Trophoblast cell (in vitro differentiated cells and primary cell): ENCODE measurements around the gene ZNRF2.

ENCODE experiments used
- DNase-seq, 2 donors: peaks; one replicate each; pipeline ENCODE4 v3.0.0-alpha.2; 2016
- H2AFZ ChIP-seq: 2 replicates; pipeline ENCODE4 v1.6.1; 2013; ENCODE audit warnings: low read length, moderate library complexity, mild to moderate bottlenecking; ENCODE audit not compliant: insufficient read depth, poor library complexity
- H2AK5ac ChIP-seq: 2 replicates; pipeline ENCODE4 v1.6.1; 2013; ENCODE audit warnings: mild to moderate bottlenecking, low read length
- H2BK120ac ChIP-seq: 2 replicates; pipeline ENCODE4 v1.6.1; 2013; ENCODE audit warnings: low read length, mild to moderate bottlenecking, moderate library complexity; ENCODE audit not compliant: insufficient read depth, poor library complexity
- H2BK12ac ChIP-seq: 2 replicates; pipeline ENCODE4 v1.6.1; 2013; ENCODE audit warnings: mild to moderate bottlenecking, low read length, moderate library complexity
- H2BK5ac ChIP-seq: 2 replicates; pipeline ENCODE4 v1.6.1; 2013; ENCODE audit warnings: low read length, low read depth, moderate library complexity, mild to moderate bottlenecking; ENCODE audit not compliant: poor library complexity
- H3K14ac ChIP-seq: 2 replicates; pipeline ENCODE4 v1.6.1; 2013; ENCODE audit warnings: mild to moderate bottlenecking, low read length
- H3K18ac ChIP-seq: 2 replicates; pipeline ENCODE4 v1.6.1; 2013; ENCODE audit warnings: mild to moderate bottlenecking, low read length
- H3K23ac ChIP-seq: 2 replicates; pipeline ENCODE4 v1.6.1; 2013; ENCODE audit warnings: low read length
- H3K27ac ChIP-seq: 2 replicates; pipeline ENCODE4 v1.5.1; 2013; ENCODE audit warnings: low read depth, mild to moderate bottlenecking, inconsistent platforms, low read length, moderate library complexity
- H3K27me3 ChIP-seq: 2 replicates; pipeline ENCODE4 v1.6.1; 2013; ENCODE audit warnings: inconsistent platforms, mild to moderate bottlenecking, low read length, moderate library complexity; ENCODE audit not compliant: insufficient read depth
- H3K36me3 ChIP-seq, 2 experiments: 1 replicate in 1 of 2; 2 replicates in 1 of 2; pipeline ENCODE4 v1.6.1; 2013; ENCODE audit warnings: low read length in 2 of 2, mild to moderate bottlenecking in 2 of 2, moderate library complexity in 1 of 2; ENCODE audit not compliant: insufficient read depth in 2 of 2, control insufficient read depth in 1 of 2
- H3K4ac ChIP-seq: 2 replicates; pipeline ENCODE4 v1.6.1; 2013; ENCODE audit warnings: low read depth, mild to moderate bottlenecking, low read length, moderate library complexity
- H3K4me1 ChIP-seq, 2 experiments: 1 replicate in 1 of 2; 2 replicates in 1 of 2; pipeline ENCODE4 v1.6.1; 2013; ENCODE audit warnings: low read length in 2 of 2, mild to moderate bottlenecking in 2 of 2, moderate library complexity in 1 of 2; ENCODE audit not compliant: insufficient read depth in 2 of 2, control insufficient read depth in 1 of 2
- H3K4me2 ChIP-seq: 2 replicates; pipeline ENCODE4 v1.6.1; 2013; ENCODE audit warnings: inconsistent platforms, mild to moderate bottlenecking, low read length, moderate library complexity
- H3K4me3 ChIP-seq: 2 replicates; pipeline ENCODE4 v1.5.1; 2013; ENCODE audit warnings: mild to moderate bottlenecking, low read depth, low read length, inconsistent platforms
- H3K79me1 ChIP-seq: one replicate; pipeline ENCODE4 v1.6.1; 2013; ENCODE audit warnings: low read length
- H3K79me2 ChIP-seq: 2 replicates; pipeline ENCODE4 v1.6.1; 2013; ENCODE audit warnings: low read length, mild to moderate bottlenecking; ENCODE audit not compliant: control insufficient read depth, insufficient read depth, poor library complexity
- H3K9ac ChIP-seq: 2 replicates; pipeline ENCODE4 v1.6.1; 2013; ENCODE audit warnings: mild to moderate bottlenecking, low read length
- H3K9me3 ChIP-seq: 2 replicates; pipeline ENCODE4 v1.6.1; 2013; ENCODE audit warnings: low read depth, mild to moderate bottlenecking, control low read depth, inconsistent platforms, low read length; ENCODE audit not compliant: insufficient read depth
- H4K12ac ChIP-seq: 2 replicates; pipeline ENCODE4 v1.6.1; 2013; ENCODE audit warnings: low read depth, mild to moderate bottlenecking, low read length, moderate library complexity
- H4K8ac ChIP-seq: 2 replicates; pipeline ENCODE4 v1.6.1; 2013; ENCODE audit warnings: low read depth, mild to moderate bottlenecking, low read length, moderate library complexity
- H4K91ac ChIP-seq: one replicate; pipeline ENCODE4 v1.6.1; 2013; ENCODE audit warnings: low read depth, mild to moderate bottlenecking, low read length, moderate library complexity
- WGBS: extraction: QIAGEN DNeasy Blood & Tissue Kit; methylation state at CpG from one replicate; pipeline ENCODE4 v1.1.7; 2013; ENCODE audit warnings: missing lambda C conversion rate; ENCODE audit not compliant: insufficient read length, insufficient coverage; ENCODE audit errors: extremely low coverage; 5-methylcytosine and 5-hydroxymethylcytosine counted together

The ZNRF2 gene

GRCh38 chr7:30369879-30370278 lies 85.5 kb downstream of the ZNRF2 start:
- no peak for DNase-seq
- no peak overlapping the region for H4K12ac ChIP-seq
- H2AK5ac ChIP-seq: no peak overlapping the region
- H3K4ac ChIP-seq: no peak overlapping the region
- H3K36me3 ChIP-seq: peaks cover 0 to 7% of the 10 kb centered on the region in 2 experiments
- no peaks in the 10 kb centered on the region for H3K27me3 ChIP-seq
- no peak overlapping the region for H3K4me3 ChIP-seq
- no peak overlapping the region for H2BK120ac ChIP-seq
- no peak overlapping the region for H2AFZ ChIP-seq
- no peak overlapping the region for H4K91ac ChIP-seq
- H4K8ac ChIP-seq: no peak overlapping the region
- no peak overlapping the region for H3K14ac ChIP-seq
- no peaks in the 10 kb centered on the region for H3K79me1 ChIP-seq
- no peaks in the 10 kb centered on the region for H3K4me1 ChIP-seq
- no peak overlapping the region for H3K4me2 ChIP-seq
- H3K23ac ChIP-seq: no peak overlapping the region
- H3K79me2 ChIP-seq: no peaks in the 10 kb centered on the region
- H2BK12ac ChIP-seq: no peak overlapping the region
- no peak overlapping the region for H3K27ac ChIP-seq
- no peak overlapping the region for H2BK5ac ChIP-seq
- no peak overlapping the region for H3K18ac ChIP-seq
- H3K9ac ChIP-seq: no peak overlapping the region
- H3K9me3 ChIP-seq: no peaks in the 10 kb centered on the region

- Histone ChIP-seq H3K9me3 (no peaks in the 10 kb centered on the region), H4K91ac (no peak overlapping the region), H3K4me3 (no peak overlapping the region), H4K12ac (no peak overlapping the region), H3K27me3 (no peaks in the 10 kb centered on the region), H3K23ac (no peak overlapping the region), H4K8ac (no peak overlapping the region), H3K9ac (no peak overlapping the region), H2BK12ac (no peak overlapping the region), H3K18ac (no peak overlapping the region), H3K36me3 (peaks cover 0 to 7% of the 10 kb centered on the region in 2 experiments), H2AFZ (no peak overlapping the region), H3K79me2 (no peaks in the 10 kb centered on the region), H3K4ac (no peak overlapping the region), H3K4me2 (no peak overlapping the region), H2BK5ac (no peak overlapping the region), H3K14ac (no peak overlapping the region), H3K4me1 (no peaks in the 10 kb centered on the region), H2BK120ac (no peak overlapping the region), H3K79me1 (no peaks in the 10 kb centered on the region), H3K27ac (no peak overlapping the region), H2AK5ac (no peak overlapping the region)
- DNase-seq: no peak
- WGBS: no CpG with 5 or more reads among the region's 5 CpGs
These were observed 86.9 kb downstream of the ZNRF2 start for GRCh38 chr7:30371321-30371720.

- no peak overlapping the region for H4K8ac ChIP-seq
- no peak overlapping the region for H3K4me2 ChIP-seq
- H3K23ac ChIP-seq: no peak overlapping the region
- no peak overlapping the region for H3K9ac ChIP-seq
- H2AFZ ChIP-seq: no peak overlapping the region
- H3K27me3 ChIP-seq: no peaks in the 10 kb centered on the region
- no peak overlapping the region for H2AK5ac ChIP-seq
- no peak overlapping the region for H4K91ac ChIP-seq
- no peaks in the 10 kb centered on the region for H3K4me1 ChIP-seq
- no peak overlapping the region for H4K12ac ChIP-seq
- DNase-seq: peak in 1 of 2 donors; percentile 4
- no CpG with 5 or more reads among the region's 1 CpG for WGBS
- H2BK12ac ChIP-seq: no peak overlapping the region
- no peaks in the 10 kb centered on the region for H3K9me3 ChIP-seq
- no peaks in the 10 kb centered on the region for H3K79me2 ChIP-seq
- H2BK5ac ChIP-seq: no peak overlapping the region
- no peak overlapping the region for H3K27ac ChIP-seq
- H2BK120ac ChIP-seq: no peak overlapping the region
- no peak overlapping the region for H3K18ac ChIP-seq
- H3K79me1 ChIP-seq: no peaks in the 10 kb centered on the region
- no peaks in the 10 kb centered on the region for H3K36me3 ChIP-seq
- no peak overlapping the region for H3K4me3 ChIP-seq
- no peak overlapping the region for H3K14ac ChIP-seq
- H3K4ac ChIP-seq: no peak overlapping the region
These were observed 93.9 kb downstream of the ZNRF2 start for GRCh38 chr7:30378275-30378674.

- Histone ChIP-seq H3K9me3 (no peaks in the 10 kb centered on the region), H3K4me3 (no peak overlapping the region), H3K36me3 (no peaks in the 10 kb centered on the region), H4K12ac (no peak overlapping the region), H3K4ac (no peak overlapping the region), H3K18ac (no peak overlapping the region), H3K4me2 (no peak overlapping the region), H2AFZ (no peak overlapping the region), H3K79me1 (no peaks in the 10 kb centered on the region), H3K79me2 (no peaks in the 10 kb centered on the region), H3K4me1 (no peaks in the 10 kb centered on the region), H2AK5ac (no peak overlapping the region), H4K8ac (no peak overlapping the region), H3K9ac (no peak overlapping the region), H3K27ac (no peak overlapping the region), H2BK5ac (no peak overlapping the region), H3K23ac (no peak overlapping the region), H4K91ac (no peak overlapping the region), H2BK120ac (no peak overlapping the region), H3K14ac (no peak overlapping the region), H3K27me3 (no peaks in the 10 kb centered on the region), H2BK12ac (no peak overlapping the region)
- DNase-seq: no peak
- no CpG with 5 or more reads among the region's 4 CpGs for WGBS
These were observed 94.7 kb downstream of the ZNRF2 start for GRCh38 chr7:30379131-30379530.
